ENCODE measurements around the gene SLC22A13.
"Not testable (repeated sequence)": the region's sequence is repeated elsewhere in the genome, so short reads cannot be mapped to it uniquely, and the experiment has no call there.

DNA sequence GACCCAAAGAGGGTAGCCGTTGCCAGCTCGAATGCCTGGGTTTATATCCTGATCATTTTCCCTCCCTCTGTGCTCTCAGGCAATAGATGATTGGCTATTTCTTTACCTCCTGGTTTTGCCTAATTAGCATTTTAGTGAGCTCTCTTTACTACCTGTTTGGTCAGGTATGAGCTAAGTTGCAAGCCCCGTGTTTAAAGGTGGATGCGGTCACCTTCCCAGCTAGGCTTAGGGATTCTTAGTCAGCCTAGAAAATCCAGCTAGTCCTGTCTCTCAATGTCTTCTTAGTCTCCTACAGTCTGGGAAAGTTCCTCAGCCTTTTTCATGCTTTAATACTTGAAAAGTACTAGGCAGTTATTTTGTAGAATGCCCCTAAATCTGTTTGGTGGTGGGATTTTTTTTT lies 31.4 kb downstream of the SLC22A13 start:
- not testable (repeated sequence) for TF ChIP-seq ARNTL (CRISPR knock-in tag; IDR thresholded peaks at IDR 0.05; ENCODE audit: borderline replicate concordance, low read depth); GLIS3 (CRISPR knock-in tag; IDR thresholded peaks at IDR 0.05); ZC3H10 (CRISPR knock-in tag; IDR thresholded peaks at IDR 0.05); ZNF565 (CRISPR knock-in tag; conservative IDR thresholded peaks at IDR 0.05; ENCODE audit: low read depth); TSHZ2 (CRISPR knock-in tag; IDR thresholded peaks at IDR 0.05); ZNF70 (CRISPR knock-in tag; IDR thresholded peaks at IDR 0.05); ZFP3 (CRISPR knock-in tag; IDR thresholded peaks at IDR 0.05); PATZ1 (CRISPR knock-in tag; IDR thresholded peaks at IDR 0.05; ENCODE audit: borderline replicate concordance); RARB (CRISPR knock-in tag; IDR thresholded peaks at IDR 0.05)
- TF ChIP-seq, protein P1, sequence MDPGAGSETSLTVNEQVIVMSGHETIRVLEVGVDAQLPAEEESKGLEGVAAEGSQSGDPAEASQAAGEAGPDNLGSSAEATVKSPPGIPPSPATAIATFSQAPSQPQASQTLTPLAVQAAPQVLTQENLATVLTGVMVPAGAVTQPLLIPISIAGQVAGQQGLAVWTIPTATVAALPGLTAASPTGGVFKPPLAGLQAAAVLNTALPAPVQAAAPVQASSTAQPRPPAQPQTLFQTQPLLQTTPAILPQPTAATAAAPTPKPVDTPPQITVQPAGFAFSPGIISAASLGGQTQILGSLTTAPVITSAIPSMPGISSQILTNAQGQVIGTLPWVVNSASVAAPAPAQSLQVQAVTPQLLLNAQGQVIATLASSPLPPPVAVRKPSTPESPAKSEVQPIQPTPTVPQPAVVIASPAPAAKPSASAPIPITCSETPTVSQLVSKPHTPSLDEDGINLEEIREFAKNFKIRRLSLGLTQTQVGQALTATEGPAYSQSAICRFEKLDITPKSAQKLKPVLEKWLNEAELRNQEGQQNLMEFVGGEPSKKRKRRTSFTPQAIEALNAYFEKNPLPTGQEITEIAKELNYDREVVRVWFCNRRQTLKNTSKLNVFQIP (CRISPR knock-in tag; IDR thresholded peaks at IDR 0.05; ENCODE audit: borderline replicate concordance, low read depth) = not testable (repeated sequence)
